Dendritic cell treated with granulocyte-macrophage colony-stimulating factor and Interleukin-4, amounts not matched to agents 40 ng/mL and 50 ng/mL, for 4 days (primary cell): ENCODE data around the gene BCR.
A peak's percentile ranks its signal among the peaks of the same experiment; 100 is the strongest.
"Not testable (repeated sequence)": the region's sequence is repeated elsewhere in the genome, so short reads cannot be mapped to it uniquely, and the experiment has no call there.

Experiments
- H3K27ac Mint-ChIP-seq: one replicate; pipeline ENCODE4 v1.8.0; 2022; ENCODE audit warnings: mild to moderate bottlenecking, mixed read lengths
- H3K27me3 Mint-ChIP-seq: one replicate; pipeline ENCODE4 v1.8.0; 2022; ENCODE audit warnings: mild to moderate bottlenecking, mixed read lengths
- H3K36me3 Mint-ChIP-seq: one replicate; pipeline ENCODE4 v1.8.0; 2022; ENCODE audit warnings: low read depth, mixed read lengths
- H3K4me1 Mint-ChIP-seq: one replicate; pipeline ENCODE4 v1.8.0; 2022; ENCODE audit warnings: low read depth, mixed read lengths
- H3K4me3 Mint-ChIP-seq: one replicate; pipeline ENCODE4 v1.8.0; 2022; ENCODE audit warnings: mild to moderate bottlenecking, moderate library complexity, mixed read lengths
- H3K9me3 Mint-ChIP-seq: one replicate; pipeline ENCODE4 v1.8.0; 2022; ENCODE audit warnings: mixed read lengths
- intact Hi-C: fragments of 100-400 bp; cut with micrococcal nuclease; formaldehyde crosslinking; loops from one replicate; pipeline ENCODE4 v1.15.0; 2022

The BCR gene

DNA sequence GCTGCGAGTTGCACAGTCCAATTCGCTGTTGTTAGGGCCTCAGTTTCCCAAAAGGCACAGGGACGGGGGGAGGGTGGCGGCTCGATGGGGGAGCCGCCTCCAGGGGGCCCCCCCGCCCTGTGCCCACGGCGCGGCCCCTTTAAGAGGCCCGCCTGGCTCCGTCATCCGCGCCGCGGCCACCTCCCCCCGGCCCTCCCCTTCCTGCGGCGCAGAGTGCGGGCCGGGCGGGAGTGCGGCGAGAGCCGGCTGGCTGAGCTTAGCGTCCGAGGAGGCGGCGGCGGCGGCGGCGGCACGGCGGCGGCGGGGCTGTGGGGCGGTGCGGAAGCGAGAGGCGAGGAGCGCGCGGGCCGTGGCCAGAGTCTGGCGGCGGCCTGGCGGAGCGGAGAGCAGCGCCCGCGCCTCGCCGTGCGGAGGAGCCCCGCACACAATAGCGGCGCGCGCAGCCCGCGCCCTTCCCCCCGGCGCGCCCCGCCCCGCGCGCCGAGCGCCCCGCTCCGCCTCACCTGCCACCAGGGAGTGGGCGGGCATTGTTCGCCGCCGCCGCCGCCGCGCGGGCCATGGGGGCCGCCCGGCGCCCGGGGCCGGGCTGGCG, at the start of gene BCR:
Gene BCR, plus strand, starts transcription at position 209 of the 592 bp plus-strand sequence. CDS start 452 bp downstream, outside the sequence.
- peak within 1 kb of the TSS; percentile 61 for H3K27ac Mint-ChIP-seq
- intact Hi-C loops: loop anchor here (5.0 kb wide), 1 partner anchor 42 kb away; no protein-coding TSS in a partner anchor
- peaks cover 48% of the 10 kb centered on the region for H3K4me1 Mint-ChIP-seq
- H3K36me3 Mint-ChIP-seq: peaks cover 18% of the 10 kb centered on the region
- peaks cover 25% of the 10 kb centered on the region for H3K27me3 Mint-ChIP-seq
- peaks cover 17% of the 10 kb centered on the region for H3K9me3 Mint-ChIP-seq
- H3K4me3 Mint-ChIP-seq: peak within 1 kb of the TSS; percentile 73

GRCh38 chr22:23130697-23131096, 49.6 kb upstream of the BCR start:
- H3K36me3 Mint-ChIP-seq: no peaks in the 10 kb centered on the region
- no peaks in the 10 kb centered on the region for H3K27me3 Mint-ChIP-seq
- no peak overlapping the region for H3K27ac Mint-ChIP-seq
- H3K4me1 Mint-ChIP-seq: no peaks in the 10 kb centered on the region
- H3K9me3 Mint-ChIP-seq: no peaks in the 10 kb centered on the region
- intact Hi-C loops: no loop called here
- no peak overlapping the region for H3K4me3 Mint-ChIP-seq

GRCh38 chr22:23131931-23132330, 48.4 kb upstream of the BCR start:
- Mint-ChIP-seq H3K36me3 (no peaks in the 10 kb centered on the region), H3K4me1 (no peaks in the 10 kb centered on the region), H3K4me3 (no peak overlapping the region), H3K9me3 (no peaks in the 10 kb centered on the region), H3K27me3 (no peaks in the 10 kb centered on the region), H3K27ac (no peak overlapping the region)
- intact Hi-C loops: no loop called here

GRCh38 chr22:23132376-23133091, 47.8 kb upstream of the BCR start:
- H3K27me3 Mint-ChIP-seq: no peaks in the 10 kb centered on the region
- no peaks in the 10 kb centered on the region for H3K36me3 Mint-ChIP-seq
- intact Hi-C loops: no loop called here
- no peak overlapping the region for H3K4me3 Mint-ChIP-seq
- H3K27ac Mint-ChIP-seq: no peak overlapping the region
- no peaks in the 10 kb centered on the region for H3K9me3 Mint-ChIP-seq
- H3K4me1 Mint-ChIP-seq: no peaks in the 10 kb centered on the region

DNA sequence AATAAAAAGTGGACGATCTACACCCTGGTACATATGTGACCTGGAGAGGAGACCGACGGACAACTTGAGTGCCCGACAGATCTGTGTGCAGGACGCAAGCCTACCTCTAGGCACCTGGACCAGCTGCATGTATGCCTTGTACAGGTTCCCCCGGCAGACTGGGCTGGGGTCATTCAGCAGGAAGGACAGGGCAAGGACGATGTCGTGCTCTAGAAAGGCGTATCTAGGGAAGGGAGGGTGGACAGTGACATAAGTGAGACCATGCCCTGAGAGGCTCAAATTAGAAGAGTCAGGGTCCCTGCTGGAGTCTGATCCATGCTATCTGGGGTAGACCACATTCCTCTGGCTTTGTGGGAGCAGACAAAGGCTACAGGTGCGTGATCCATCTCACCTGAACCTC, 46.4 kb upstream of the BCR start:
- Mint-ChIP-seq H3K36me3 (no peaks in the 10 kb centered on the region), H3K27me3 (no peaks in the 10 kb centered on the region), H3K4me1 (peaks cover 12% of the 10 kb centered on the region), H3K4me3 (no peak overlapping the region), H3K27ac (no peak overlapping the region), H3K9me3 (no peaks in the 10 kb centered on the region)
- intact Hi-C loops: no loop called here

- intact Hi-C loops, H3K4me3 Mint-ChIP-seq, H3K27ac Mint-ChIP-seq, H3K36me3 Mint-ChIP-seq, H3K27me3 Mint-ChIP-seq, H3K9me3 Mint-ChIP-seq: not testable (repeated sequence)
- H3K4me1 Mint-ChIP-seq: peaks cover 20% of the 10 kb centered on the region
Observed at GRCh38 chr22:23136991-23137390, 43.3 kb upstream of the BCR start.

GRCh38 chr22:23137468-23137867, 42.8 kb upstream of the BCR start:
- Mint-ChIP-seq H3K9me3 (no peaks in the 10 kb centered on the region), H3K27ac (no peak overlapping the region), H3K4me1 (peaks cover 25% of the 10 kb centered on the region), H3K4me3 (no peak overlapping the region), H3K36me3 (no peaks in the 10 kb centered on the region), H3K27me3 (no peaks in the 10 kb centered on the region)
- intact Hi-C loops: no loop called here

- Mint-ChIP-seq H3K27me3 (no peaks in the 10 kb centered on the region), H3K4me3 (peak overlapping the region; percentile 40), H3K4me1 (peaks cover 30% of the 10 kb centered on the region), H3K36me3 (no peaks in the 10 kb centered on the region), H3K27ac (peak overlapping the region; percentile 78), H3K9me3 (no peaks in the 10 kb centered on the region)
- intact Hi-C loops: no loop called here
Observed at GRCh38 chr22:23137905-23138561, 42.3 kb upstream of the BCR start.

DNA sequence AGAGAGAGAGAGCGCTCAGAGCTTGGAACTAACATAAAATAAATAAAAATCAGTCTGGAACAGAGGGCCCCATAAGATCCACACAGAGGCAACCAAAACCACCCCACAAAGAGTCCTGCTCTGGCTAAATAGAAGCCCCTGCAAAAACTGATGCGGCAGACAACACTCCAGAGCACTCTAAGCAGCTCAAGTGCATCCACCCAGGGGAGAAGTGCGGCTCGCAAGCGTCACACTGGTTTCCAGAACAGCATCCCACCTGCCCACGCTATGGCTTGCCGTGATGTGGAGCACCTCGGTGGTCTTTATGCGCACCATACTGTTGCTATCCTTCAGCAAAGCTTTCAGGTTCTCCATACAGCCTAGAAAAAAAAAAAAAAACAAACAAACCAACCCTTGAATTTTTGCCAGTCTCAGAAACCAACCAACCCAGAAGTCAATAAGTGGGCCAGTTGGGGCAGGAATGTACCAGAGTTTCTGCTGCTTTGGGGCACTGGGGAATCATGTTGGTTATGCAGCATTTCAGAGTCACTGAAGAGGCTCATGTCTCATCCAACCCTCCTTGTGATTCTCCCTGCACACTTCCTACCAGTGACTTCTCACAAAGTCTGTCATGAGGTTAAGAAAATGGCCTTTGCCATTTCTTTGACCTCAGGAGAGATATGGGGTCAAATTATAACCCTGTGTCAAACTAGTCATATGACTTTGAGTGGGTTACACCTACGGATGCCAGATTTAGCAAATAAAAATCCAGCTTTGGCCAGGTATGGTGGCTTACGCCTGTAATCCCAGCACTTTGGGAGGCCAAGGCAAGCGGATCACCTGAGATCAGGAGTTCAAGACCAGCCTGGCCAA, 41.5 kb upstream of the BCR start:
- intact Hi-C loops: no loop called here

GRCh38 chr22:23140385-23140784, 39.9 kb upstream of the BCR start:
- no peak overlapping the region for H3K4me3 Mint-ChIP-seq
- intact Hi-C loops: no loop called here
- peaks cover 38% of the 10 kb centered on the region for H3K4me1 Mint-ChIP-seq
- H3K36me3 Mint-ChIP-seq: no peaks in the 10 kb centered on the region
- peaks cover 10% of the 10 kb centered on the region for H3K27me3 Mint-ChIP-seq
- H3K9me3 Mint-ChIP-seq: no peaks in the 10 kb centered on the region
- H3K27ac Mint-ChIP-seq: no peak overlapping the region

More for the DNA sequence above, 41.5 kb upstream of the BCR start:
- Mint-ChIP-seq H3K27ac (peak overlapping the region; percentile 78), H3K27me3 (peaks cover 4% of the 10 kb centered on the region), H3K4me3 (no peak overlapping the region), H3K9me3 (no peaks in the 10 kb centered on the region), H3K4me1 (peaks cover 30% of the 10 kb centered on the region), H3K36me3 (no peaks in the 10 kb centered on the region)

DNA sequence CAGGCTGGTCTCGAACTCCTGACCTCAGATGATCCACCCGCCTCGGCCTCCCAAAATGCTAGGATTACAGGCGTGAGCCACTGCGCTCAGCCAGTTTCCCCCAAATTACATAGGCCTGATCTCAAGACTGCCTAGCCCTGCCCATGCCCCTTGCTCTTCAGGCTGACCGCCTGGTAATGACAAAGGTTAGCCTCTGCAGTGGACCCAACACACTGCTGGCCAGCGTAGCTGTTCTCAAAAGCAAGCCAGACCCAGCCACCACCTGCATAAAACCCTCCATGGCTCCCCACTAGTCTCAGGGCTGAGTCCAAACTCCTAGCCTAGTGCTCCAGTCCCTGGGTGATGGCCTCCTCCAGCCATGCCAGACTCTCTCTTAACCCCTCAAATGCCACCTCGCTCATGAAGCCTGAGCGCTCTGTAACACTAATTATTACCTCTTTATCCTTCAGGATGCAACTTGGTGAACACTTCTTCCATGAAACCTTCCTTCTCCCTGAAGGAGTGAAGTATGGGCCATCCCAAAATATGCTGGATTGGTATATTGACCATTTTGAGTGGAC, 37.7 kb upstream of the BCR start:
- intact Hi-C loops: no loop called here
- H3K4me3 Mint-ChIP-seq: peak overlapping the region; percentile 60

GRCh38 chr22:23143119-23143518, 37.2 kb upstream of the BCR start:
- Mint-ChIP-seq H3K27me3 (peaks cover 13% of the 10 kb centered on the region), H3K9me3 (no peaks in the 10 kb centered on the region), H3K4me3 (no peak overlapping the region), H3K4me1 (peaks cover 39% of the 10 kb centered on the region), H3K27ac (peak overlapping the region; percentile 84), H3K36me3 (no peaks in the 10 kb centered on the region)
- intact Hi-C loops: no loop called here

More for the DNA sequence above, 37.7 kb upstream of the BCR start:
- peaks cover 43% of the 10 kb centered on the region for H3K4me1 Mint-ChIP-seq
- H3K27ac Mint-ChIP-seq: peak overlapping the region; percentile 84
- no peaks in the 10 kb centered on the region for H3K9me3 Mint-ChIP-seq
- no peaks in the 10 kb centered on the region for H3K36me3 Mint-ChIP-seq
- peaks cover 13% of the 10 kb centered on the region for H3K27me3 Mint-ChIP-seq

DNA sequence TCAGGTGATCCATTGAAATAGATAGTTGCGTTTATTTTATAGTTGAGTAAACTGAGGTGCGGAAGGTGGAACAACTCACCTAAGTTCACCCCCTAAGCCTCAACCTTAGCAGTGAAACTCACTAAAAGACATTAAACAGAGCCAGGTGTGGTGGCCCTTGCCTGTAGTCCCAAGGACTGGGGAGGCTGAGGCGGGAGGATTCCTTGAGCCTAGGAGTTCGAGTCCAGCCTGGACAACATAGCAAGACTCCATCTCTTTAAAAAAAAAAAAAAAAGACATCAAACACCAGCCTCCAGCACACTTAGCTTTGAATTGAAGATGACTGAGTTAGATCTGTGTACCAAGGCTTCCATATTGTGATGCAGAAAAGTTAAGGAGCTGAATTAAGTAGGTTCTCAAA, 35.9 kb upstream of the BCR start:
- Mint-ChIP-seq H3K4me3 (no peak overlapping the region), H3K36me3 (no peaks in the 10 kb centered on the region), H3K27ac (no peak overlapping the region), H3K27me3 (peaks cover 14% of the 10 kb centered on the region), H3K4me1 (peaks cover 30% of the 10 kb centered on the region), H3K9me3 (no peaks in the 10 kb centered on the region)
- intact Hi-C loops: no loop called here
